Peyer's patch (tissue), 4 donors: ENCODE measurements around the gene INSYN1. TPM values are rescaled to one million over a fixed set of nuclear protein-coding genes. Genes with fewer than 3 reads are reported as not detected.

Experiments used
- DNase-seq, 3 donors: peaks; one replicate each; pipeline ENCODE4 v3.0.0-alpha.2; 2017 to 2019
- H3K27ac ChIP-seq, 4 donors: fragments of 200-600 bp; sonication (generic); one replicate each; pipeline ENCODE4 v1.5.1; 2016 to 2019
- H3K27me3 ChIP-seq, 2 donors: fragments of 200-600 bp; sonication (generic); one replicate each; pipeline ENCODE4 v1.5.1; 2019
- H3K36me3 ChIP-seq, 3 donors: fragments of 200-600 bp; sonication (generic); one replicate each; pipeline ENCODE4 v1.5.1; 2016 to 2019
- H3K4me1 ChIP-seq, 4 donors: fragments of 200-600 bp; sonication (generic); one replicate each; pipeline ENCODE4 v1.5.1; 2016 to 2019
- H3K4me3 ChIP-seq, 4 donors: fragments of 200-600 bp; sonication (generic); 1 replicate in 3 of 4; 2 replicates in 1 of 4; pipeline ENCODE4 v1.5.1; 2016 to 2019; ENCODE audit warnings: mild to moderate bottlenecking in 1 of 4
- H3K9me3 ChIP-seq, 4 donors: fragments of 200-600 bp; sonication (generic); one replicate each; pipeline ENCODE4 v1.5.1; 2016 to 2019; ENCODE audit warnings: mild to moderate bottlenecking in 1 of 4
- POLR2A ChIP-seq, 2 donors: fragments of 450-650 bp; IDR thresholded peaks; one replicate each; pipeline ENCODE4 v1.5.1; 2017; ENCODE audit warnings: antibody characterized with exemption in 2 of 2, mild to moderate bottlenecking in 2 of 2, moderate library complexity in 2 of 2
- total RNA-seq, 4 donors: library from RNA; depleted of rRNA; stranded (reverse); fragments of >200 nt; gene quantifications; one replicate each; pipeline ENCODE4 v1.1.0, GENCODE V29; 2016
- TF ChIP-seq, protein P1 (sequence below), 6 experiments: fragments of 450-650 bp in 4 of 6; fragments of 200-600 bp in 2 of 6; sonication (generic) in 1 of 6; IDR thresholded peaks; one replicate each; pipeline ENCODE4 v1.5.1; 2017 to 2019; ENCODE audit warnings: antibody characterized with exemption in 6 of 6, mild to moderate bottlenecking in 3 of 6, moderate library complexity in 1 of 6

INSYN1 gene
- total RNA-seq, 4 donors from 2014 or later: 0.13 to 3.3 (median 2.2) TPM; not detected in 1

DNA sequence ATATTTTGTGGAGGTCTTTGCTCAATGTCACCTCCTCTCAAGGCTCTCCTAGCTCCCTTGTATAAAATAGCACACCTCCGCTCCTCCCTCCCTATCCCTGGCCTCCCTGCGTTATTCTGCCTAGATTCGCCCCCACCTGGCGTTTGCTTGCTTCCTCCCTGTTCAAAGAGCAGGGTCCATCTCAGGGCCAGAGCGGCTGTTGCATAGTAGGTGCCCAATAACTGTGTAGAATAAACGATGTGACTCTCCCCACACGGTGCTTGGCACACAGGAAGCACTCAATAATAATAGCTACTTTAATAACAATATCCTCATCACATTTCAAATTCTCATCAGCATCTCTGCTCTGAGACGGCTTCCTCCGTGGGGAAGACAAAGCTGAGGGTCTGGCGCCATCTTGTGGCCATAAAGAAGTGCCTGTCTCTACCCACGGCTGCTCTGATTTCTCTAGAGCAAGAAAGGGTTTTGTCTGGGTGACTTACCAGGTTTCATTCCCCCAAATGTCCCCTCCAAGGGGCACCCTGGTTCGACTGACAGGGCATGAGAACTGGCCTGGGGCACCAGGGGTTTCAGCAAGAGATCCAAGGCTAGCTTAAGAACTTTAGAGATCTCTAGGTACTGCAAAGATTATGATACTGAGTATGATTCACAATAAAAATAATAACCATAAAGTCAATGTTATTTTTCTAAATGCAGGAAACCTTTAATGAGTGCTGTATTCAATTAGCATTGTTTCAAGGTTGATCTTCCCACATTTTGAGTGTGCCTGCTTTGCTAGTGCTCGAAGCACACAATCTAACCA is 52.9 kb downstream of the INSYN1 start:
- TF ChIP-seq, protein P1, sequence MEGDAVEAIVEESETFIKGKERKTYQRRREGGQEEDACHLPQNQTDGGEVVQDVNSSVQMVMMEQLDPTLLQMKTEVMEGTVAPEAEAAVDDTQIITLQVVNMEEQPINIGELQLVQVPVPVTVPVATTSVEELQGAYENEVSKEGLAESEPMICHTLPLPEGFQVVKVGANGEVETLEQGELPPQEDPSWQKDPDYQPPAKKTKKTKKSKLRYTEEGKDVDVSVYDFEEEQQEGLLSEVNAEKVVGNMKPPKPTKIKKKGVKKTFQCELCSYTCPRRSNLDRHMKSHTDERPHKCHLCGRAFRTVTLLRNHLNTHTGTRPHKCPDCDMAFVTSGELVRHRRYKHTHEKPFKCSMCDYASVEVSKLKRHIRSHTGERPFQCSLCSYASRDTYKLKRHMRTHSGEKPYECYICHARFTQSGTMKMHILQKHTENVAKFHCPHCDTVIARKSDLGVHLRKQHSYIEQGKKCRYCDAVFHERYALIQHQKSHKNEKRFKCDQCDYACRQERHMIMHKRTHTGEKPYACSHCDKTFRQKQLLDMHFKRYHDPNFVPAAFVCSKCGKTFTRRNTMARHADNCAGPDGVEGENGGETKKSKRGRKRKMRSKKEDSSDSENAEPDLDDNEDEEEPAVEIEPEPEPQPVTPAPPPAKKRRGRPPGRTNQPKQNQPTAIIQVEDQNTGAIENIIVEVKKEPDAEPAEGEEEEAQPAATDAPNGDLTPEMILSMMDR (IDR thresholded peaks at IDR 0.05): peak; percentile 47 to 94 (median 91)
- no peak for TF ChIP-seq POLR2A (IDR thresholded peaks at IDR 0.05)
- Histone ChIP-seq H3K27ac (no peak overlapping the region), H3K36me3 (peaks cover 0 to 4% (median 0%) of the 10 kb centered on the region in 3 donors), H3K4me3 (no peak overlapping the region), H3K9me3 (no peaks in the 10 kb centered on the region), H3K4me1 (peaks cover 0 to 15% (median 7%) of the 10 kb centered on the region in 4 donors), H3K27me3 (no peaks in the 10 kb centered on the region)
- peak; percentile 63 to 90 (median 73) for DNase-seq

DNA sequence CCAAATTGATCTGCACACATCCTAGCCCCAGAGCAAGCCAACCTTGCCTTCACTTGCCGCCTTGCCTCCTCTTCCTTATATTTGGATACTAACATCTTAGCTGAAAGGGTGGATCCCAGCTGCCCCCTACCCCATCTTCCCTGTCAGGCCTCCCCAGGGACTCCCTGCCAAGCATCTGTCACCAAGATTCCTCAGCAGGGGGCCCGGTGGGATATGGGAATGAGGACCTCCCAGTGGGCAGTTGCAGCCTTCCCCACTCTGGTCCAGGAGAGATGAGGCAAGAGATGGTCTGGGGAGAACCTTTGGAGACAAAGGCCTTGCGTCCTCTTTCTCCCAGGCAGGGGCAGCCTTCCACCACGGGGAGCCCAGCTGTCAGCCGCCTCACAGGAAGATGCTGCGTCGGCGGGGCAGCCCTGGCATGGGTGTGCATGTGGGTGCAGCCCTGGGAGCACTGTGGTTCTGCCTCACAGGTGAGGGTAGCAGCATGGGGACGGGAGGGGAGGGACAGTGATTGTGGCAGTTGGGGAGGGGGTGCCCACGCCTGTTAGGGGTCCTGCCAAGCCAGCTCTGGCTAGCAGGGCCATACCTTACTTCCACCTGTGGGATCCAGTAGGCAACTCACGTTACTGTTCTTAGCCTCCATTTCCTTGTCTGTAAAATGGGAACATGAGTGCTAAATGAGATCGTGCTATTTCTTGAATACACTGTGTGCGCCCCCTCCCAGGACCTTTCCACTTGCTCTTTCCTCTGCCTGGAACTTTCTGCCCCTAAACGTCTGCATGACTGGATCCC is 53.7 kb downstream of the INSYN1 start:
- no peak for TF ChIP-seq POLR2A (IDR thresholded peaks at IDR 0.05)
- TF ChIP-seq, protein P1 (IDR thresholded peaks at IDR 0.05): no peak

DNA sequence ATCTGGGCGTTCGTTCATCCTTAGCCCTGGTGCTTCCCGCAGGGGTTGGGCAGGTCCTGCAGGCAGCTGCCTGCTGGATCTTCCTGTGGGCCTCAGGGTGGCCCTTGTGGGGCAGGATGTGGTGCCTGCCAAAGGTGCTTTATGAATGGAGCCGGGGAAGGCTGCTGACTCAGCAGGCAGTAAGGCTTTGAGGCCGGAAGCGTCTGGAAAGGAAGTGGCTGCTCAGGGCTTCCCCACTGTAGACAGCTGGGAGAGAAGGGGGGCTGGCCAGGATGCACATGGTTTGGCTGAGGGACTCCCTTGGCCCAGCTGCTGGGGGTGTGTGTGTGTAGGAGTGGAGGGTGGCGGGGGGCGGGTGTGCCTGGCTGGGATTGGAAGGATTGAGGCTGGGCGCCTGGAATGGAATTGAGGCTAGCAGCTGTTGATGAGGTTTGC is 56.1 kb downstream of the INSYN1 start:
- Histone ChIP-seq H3K9me3 (no peaks in the 10 kb centered on the region), H3K4me3 (no peak overlapping the region), H3K27me3 (no peaks in the 10 kb centered on the region), H3K27ac (peak overlapping the region in 2 of 4 donors; percentile 1 to 14), H3K4me1 (peaks cover 0 to 29% (median 7%) of the 10 kb centered on the region in 4 donors), H3K36me3 (no peaks in the 10 kb centered on the region)
- peak; percentile 62 to 88 (median 69) for DNase-seq
- TF ChIP-seq, protein P1 (IDR thresholded peaks at IDR 0.05): no peak
- no peak for TF ChIP-seq POLR2A (IDR thresholded peaks at IDR 0.05)

More for the DNA sequence above, 53.7 kb downstream of the INSYN1 start:
- Histone ChIP-seq H3K9me3 (no peaks in the 10 kb centered on the region), H3K4me1 (peaks cover 0 to 23% (median 7%) of the 10 kb centered on the region in 4 donors), H3K27ac (no peak overlapping the region), H3K4me3 (no peak overlapping the region), H3K27me3 (no peaks in the 10 kb centered on the region), H3K36me3 (peaks cover 0 to 4% (median 0%) of the 10 kb centered on the region in 3 donors)
- peak in 1 of 3 donors; percentile 29 for DNase-seq

DNA sequence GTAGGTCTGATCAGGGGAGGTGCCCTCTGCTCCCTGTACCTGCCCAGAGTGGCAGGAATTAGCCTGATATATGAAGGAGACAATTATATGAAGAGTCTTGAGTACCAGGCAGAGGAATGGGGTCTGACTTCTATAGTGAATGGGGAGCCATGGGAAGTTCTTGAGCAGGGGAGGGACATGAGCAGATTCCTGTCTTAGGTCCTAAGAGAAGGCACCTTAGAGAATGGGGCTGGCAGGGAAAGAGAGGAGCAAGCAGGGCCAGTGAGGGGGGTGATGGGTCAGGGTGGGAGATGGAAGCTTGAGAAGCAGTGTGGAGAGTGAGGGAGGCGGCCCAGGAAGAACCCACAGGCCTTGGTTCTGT is 56.5 kb downstream of the INSYN1 start:
- Histone ChIP-seq H3K4me1 (peaks cover 0 to 32% (median 7%) of the 10 kb centered on the region in 4 donors), H3K27me3 (no peaks in the 10 kb centered on the region), H3K9me3 (no peaks in the 10 kb centered on the region), H3K4me3 (no peak overlapping the region), H3K27ac (peak overlapping the region in 3 of 4 donors; percentile 1 to 17 (median 14)), H3K36me3 (no peaks in the 10 kb centered on the region)
- TF ChIP-seq, protein P1 (IDR thresholded peaks at IDR 0.05): no peak
- TF ChIP-seq POLR2A (IDR thresholded peaks at IDR 0.05): no peak
- no peak for DNase-seq

DNA sequence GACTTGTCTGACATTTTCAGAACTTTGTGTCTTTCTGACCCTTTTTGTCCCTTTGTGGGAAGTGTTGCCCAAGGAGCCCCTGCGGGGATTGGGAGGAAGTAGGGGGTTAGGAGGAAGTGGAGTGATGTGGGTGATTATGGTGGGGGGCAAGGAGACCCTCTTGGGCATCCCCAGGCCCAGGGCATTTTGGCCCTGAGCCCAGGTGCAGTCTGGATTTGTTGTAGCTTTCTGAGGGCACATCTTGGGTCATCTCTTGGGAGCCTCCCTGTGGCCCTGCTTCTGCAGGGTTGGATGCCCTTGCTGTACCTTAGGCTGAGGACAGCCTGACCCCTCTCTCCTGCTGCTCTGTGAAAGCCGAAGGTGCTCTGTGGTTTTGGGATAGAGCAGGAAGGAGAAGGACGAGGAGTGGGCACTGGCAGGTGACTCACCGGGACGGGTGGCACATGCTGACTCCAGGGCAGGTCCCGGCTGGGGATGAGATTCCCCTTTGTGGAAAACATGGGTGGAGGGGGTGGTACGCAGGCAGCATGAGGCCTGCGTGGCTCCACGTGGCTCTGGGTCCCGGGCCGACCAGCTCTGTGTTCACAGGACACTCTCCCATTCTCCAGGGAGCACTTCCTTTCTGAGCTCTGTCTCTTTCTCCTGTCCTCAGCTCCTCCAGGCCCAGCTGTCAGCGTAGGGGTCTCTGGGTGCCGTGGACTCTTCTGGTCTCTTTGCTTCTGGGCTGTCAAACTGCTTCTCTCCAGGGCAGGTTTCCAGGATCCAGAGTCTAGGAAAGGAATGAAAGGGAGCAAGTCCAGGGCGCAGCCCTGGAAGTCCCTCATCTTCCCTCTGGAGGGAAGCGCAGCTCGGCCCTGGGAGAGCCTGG is 57.1 kb downstream of the INSYN1 start:
- Histone ChIP-seq H3K9me3 (no peaks in the 10 kb centered on the region), H3K27me3 (no peaks in the 10 kb centered on the region), H3K4me1 (peaks cover 0 to 38% (median 7%) of the 10 kb centered on the region in 4 donors), H3K27ac (peak overlapping the region in 1 of 4 donors; percentile 17), H3K36me3 (no peaks in the 10 kb centered on the region), H3K4me3 (no peak overlapping the region)
- DNase-seq: peak in 1 of 3 donors; percentile 27
- TF ChIP-seq POLR2A (IDR thresholded peaks at IDR 0.05): no peak
- TF ChIP-seq, protein P1 (IDR thresholded peaks at IDR 0.05): no peak
